ENCODE measurements around the gene EN2.
A peak's percentile ranks its signal among the peaks of the same experiment; 100 is the strongest.

The EN2 gene

DNA sequence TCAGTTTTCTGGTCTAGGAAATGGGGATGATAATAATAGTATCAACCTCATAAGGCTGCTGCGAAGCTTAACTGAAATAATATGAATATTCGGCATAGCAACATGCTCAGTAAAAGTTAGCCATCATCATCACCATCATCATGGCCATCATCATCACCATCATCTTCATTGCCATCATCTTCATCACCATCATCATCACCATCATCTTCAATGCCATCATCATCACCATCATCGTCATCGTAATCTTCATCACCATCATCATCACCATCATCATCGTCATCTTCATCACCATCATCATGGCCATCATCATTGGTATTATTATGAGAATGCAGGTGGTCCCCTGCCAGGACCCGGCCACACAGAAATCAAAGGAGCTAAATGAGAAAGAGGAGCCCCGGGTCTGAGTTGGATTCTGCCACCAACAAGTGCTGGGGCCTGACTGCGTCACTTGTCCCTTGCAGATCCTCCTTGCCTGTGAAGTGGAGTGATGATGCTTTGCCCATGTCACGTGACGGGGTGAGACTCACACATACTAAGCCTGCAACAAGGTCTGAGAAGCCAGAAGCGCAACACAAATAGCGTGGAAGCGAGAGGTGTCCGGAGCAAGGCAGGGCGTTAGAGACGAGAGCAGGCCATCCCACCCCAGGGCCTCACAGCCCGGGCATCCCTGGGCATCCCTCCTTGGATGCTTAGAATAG, 46.1 kb upstream of the EN2 start:
- no peak for TF ChIP-seq CTCF (conservative IDR thresholded peaks at IDR 0.05; ENCODE audit: low read depth, low read length)
- H3K27me3 ChIP-seq (ENCODE audit: insufficient read depth, low read depth) = peaks cover 8% of the 10 kb centered on the region; the same call in 1 of the 2 replicates
- H2AFZ ChIP-seq (ENCODE audit: low read depth) = no peak overlapping the region

GRCh38 chr7:155412416-155413253, 45.3 kb upstream of the EN2 start:
- Histone ChIP-seq H3K9ac (no peak overlapping the region), H3K4me3 (IDR thresholded peaks at IDR 0.05; ENCODE audit: insufficient read depth, low read depth, low read length) (no peak overlapping the region), H2AFZ (ENCODE audit: low read depth) (no peak overlapping the region), H3K36me3 (ENCODE audit: insufficient read depth) (no peaks in the 10 kb centered on the region), H3K4me1 (ENCODE audit: low read depth, poor library complexity, severe bottlenecking) (no peaks in the 10 kb centered on the region), H3K27ac (no peak overlapping the region), H4K20me1 (ENCODE audit: insufficient read depth) (no peaks in the 10 kb centered on the region), H3K27me3 (ENCODE audit: insufficient read depth, low read depth) (peaks cover 14% of the 10 kb centered on the region; the same call in 1 of the 2 replicates), H3K4me2 (no peak overlapping the region), H3K79me2 (ENCODE audit: insufficient read depth, low read depth) (no peaks in the 10 kb centered on the region)
- peak; percentile 59 for TF ChIP-seq CTCF (conservative IDR thresholded peaks at IDR 0.05; ENCODE audit: low read depth, low read length)

More for the DNA sequence above, 46.1 kb upstream of the EN2 start:
- H3K4me2 ChIP-seq = no peak overlapping the region
- no peaks in the 10 kb centered on the region for H4K20me1 ChIP-seq (ENCODE audit: insufficient read depth)
- no peaks in the 10 kb centered on the region for H3K79me2 ChIP-seq (ENCODE audit: insufficient read depth, low read depth)
- H3K4me1 ChIP-seq (ENCODE audit: low read depth, poor library complexity, severe bottlenecking) = no peaks in the 10 kb centered on the region
- no peaks in the 10 kb centered on the region for H3K36me3 ChIP-seq (ENCODE audit: insufficient read depth)
- H3K4me3 ChIP-seq (IDR thresholded peaks at IDR 0.05; ENCODE audit: insufficient read depth, low read depth, low read length) = no peak overlapping the region
- H3K27ac ChIP-seq = no peak overlapping the region
- H3K9ac ChIP-seq = no peak overlapping the region

DNA sequence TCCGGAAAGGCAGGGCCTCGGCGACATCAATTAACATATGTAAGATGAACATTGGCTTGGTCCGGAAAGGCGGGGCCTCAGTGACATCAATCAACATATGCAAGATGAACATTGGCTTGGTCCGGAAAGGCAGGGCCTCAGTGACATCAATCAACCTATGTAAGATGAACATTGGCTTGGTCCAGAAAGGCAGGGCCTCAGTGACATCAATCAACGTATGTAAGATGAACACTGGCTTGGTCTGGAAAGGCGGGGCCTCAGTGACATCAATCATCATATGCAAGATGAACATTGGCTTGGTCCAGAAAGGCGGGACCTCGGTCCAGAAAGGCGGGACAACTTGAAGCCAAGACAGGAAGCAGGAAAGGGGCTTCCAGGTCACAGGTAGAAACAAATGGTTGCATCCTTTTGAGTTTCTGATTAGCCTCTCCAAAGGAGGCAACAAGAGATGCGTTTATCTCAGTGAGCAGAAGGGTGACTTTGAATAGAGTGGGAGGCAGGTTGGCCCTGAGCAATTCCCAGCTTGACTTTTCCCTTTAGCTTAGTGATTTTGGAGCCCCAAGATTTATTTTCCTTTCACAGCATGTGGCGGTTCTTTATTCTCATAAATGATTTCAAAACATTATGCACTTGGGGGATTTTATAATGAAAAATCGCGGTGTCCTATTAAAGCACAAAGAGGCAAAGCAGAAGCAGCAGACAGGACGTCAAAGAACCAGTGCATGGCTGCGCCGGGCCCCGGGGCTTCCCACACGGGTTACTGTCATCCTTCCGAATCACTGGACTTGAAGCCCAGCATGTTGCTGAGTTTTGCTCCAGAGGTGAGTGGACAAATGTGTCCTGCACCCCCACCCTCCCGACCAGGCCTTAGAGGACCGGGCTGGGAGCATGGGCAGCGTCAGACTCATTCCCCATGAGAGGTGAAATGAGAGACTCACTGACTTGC, 43.1 kb upstream of the EN2 start:
- no peak overlapping the region for H3K4me3 ChIP-seq (IDR thresholded peaks at IDR 0.05; ENCODE audit: insufficient read depth, low read depth, low read length)
- H3K79me2 ChIP-seq (ENCODE audit: insufficient read depth, low read depth) = no peaks in the 10 kb centered on the region
- H3K27ac ChIP-seq = no peak overlapping the region
- H3K4me2 ChIP-seq = no peak overlapping the region
- H3K4me1 ChIP-seq (ENCODE audit: low read depth, poor library complexity, severe bottlenecking) = no peaks in the 10 kb centered on the region
- H2AFZ ChIP-seq (ENCODE audit: low read depth) = no peak overlapping the region
- no peak for TF ChIP-seq CTCF (conservative IDR thresholded peaks at IDR 0.05; ENCODE audit: low read depth, low read length)
- H3K36me3 ChIP-seq (ENCODE audit: insufficient read depth) = no peaks in the 10 kb centered on the region
- H3K9ac ChIP-seq = no peak overlapping the region
- peaks cover 21% of the 10 kb centered on the region; the same call in 1 of the 2 replicates for H3K27me3 ChIP-seq (ENCODE audit: insufficient read depth, low read depth)
- H4K20me1 ChIP-seq (ENCODE audit: insufficient read depth) = no peaks in the 10 kb centered on the region

DNA sequence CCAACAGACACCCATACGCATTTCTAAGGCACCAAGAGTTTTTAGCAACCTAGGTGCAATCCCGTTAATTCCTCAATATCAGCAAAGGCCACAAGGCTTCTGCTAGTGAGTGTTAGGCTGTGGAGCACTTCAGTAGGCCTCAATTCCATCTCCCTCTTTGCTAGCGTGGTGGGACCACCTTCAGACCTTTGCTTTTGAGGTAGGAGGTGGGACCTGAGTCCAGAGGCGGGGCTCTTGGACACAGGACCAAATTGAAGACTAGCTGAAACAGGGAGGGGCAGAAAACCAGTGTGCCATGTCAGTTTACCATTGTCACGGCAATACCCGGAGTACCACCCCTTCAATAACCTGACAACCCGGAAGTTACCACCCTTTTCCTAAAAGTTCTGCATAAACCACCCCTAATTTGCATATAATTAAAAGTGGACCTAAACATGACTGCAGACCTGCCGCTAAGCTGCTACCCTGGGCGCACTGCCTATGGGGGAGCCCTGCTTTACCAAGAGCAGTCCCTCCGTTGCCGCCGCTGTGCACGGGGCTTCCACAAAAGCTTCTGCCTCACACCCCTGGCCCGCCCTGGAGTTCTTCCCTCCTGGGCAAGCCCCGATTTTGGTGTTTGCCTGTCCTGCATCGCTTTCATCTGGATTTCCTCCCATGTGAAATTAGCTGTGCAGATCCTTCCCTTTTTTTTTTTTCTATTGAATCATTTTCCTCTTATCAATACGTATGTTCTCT, 41.1 kb upstream of the EN2 start:
- Histone ChIP-seq H4K20me1 (ENCODE audit: insufficient read depth) (no peaks in the 10 kb centered on the region), H2AFZ (ENCODE audit: low read depth) (no peak overlapping the region), H3K27me3 (ENCODE audit: insufficient read depth, low read depth) (peaks cover 22% of the 10 kb centered on the region; the same call in 1 of the 2 replicates), H3K36me3 (ENCODE audit: insufficient read depth) (no peaks in the 10 kb centered on the region), H3K27ac (no peak overlapping the region), H3K9ac (no peak overlapping the region), H3K4me1 (ENCODE audit: low read depth, poor library complexity, severe bottlenecking) (no peaks in the 10 kb centered on the region), H3K79me2 (ENCODE audit: insufficient read depth, low read depth) (no peaks in the 10 kb centered on the region), H3K4me2 (no peak overlapping the region), H3K4me3 (IDR thresholded peaks at IDR 0.05; ENCODE audit: insufficient read depth, low read depth, low read length) (no peak overlapping the region)
- no peak for TF ChIP-seq CTCF (conservative IDR thresholded peaks at IDR 0.05; ENCODE audit: low read depth, low read length)

All from KMS-11 (cell line).